GM12891 (cell line): ENCODE results near the gene ANLN. TPM values are rescaled to one million over a fixed set of nuclear protein-coding genes. Genes with fewer than 3 reads are reported as not detected.

Experiments used
- DNase-seq: peaks from one replicate; pipeline ENCODE4 v3.0.0; 2011; ENCODE audit warnings: low spot score; ENCODE audit not compliant: insufficient read length
- FAIRE-seq: peaks from 2 replicates; lab custom pipeline; 2011; peaks lifted over from hg19 to GRCh38; lab: Jason Lieb, UNC
- PAX5 ChIP-seq: IDR thresholded peaks from 2 replicates; pipeline ENCODE4 v1.6.1; 2011; ENCODE audit warnings: low read length, moderate library complexity, mild to moderate bottlenecking; ENCODE audit not compliant: insufficient read depth, severe bottlenecking
- POLR2A ChIP-seq: IDR thresholded peaks from 2 replicates; pipeline ENCODE4 v1.6.1; 2011; ENCODE audit warnings: low read depth, low read length, control low read depth
- POLR2AphosphoS5 ChIP-seq: IDR thresholded peaks from 2 replicates; pipeline ENCODE4 v1.6.1; 2011; ENCODE audit warnings: low read depth, low read length, control low read depth
- POU2F2 ChIP-seq: IDR thresholded peaks from 2 replicates; pipeline ENCODE4 v1.6.1; 2011; ENCODE audit warnings: low read depth, mild to moderate bottlenecking, control low read depth, low read length, moderate library complexity
- SPI1 ChIP-seq: IDR thresholded peaks from 2 replicates; pipeline ENCODE4 v1.6.1; 2011; ENCODE audit warnings: low read depth, low read length, control low read depth
- TAF1 ChIP-seq: IDR thresholded peaks from 2 replicates; pipeline ENCODE4 v1.6.1; 2011; ENCODE audit warnings: low read depth, low read length, control low read depth
- polyA plus RNA-seq: library from polyadenylated mRNA; unstranded; fragments of >200 nt; gene quantifications from one replicate; pipeline ENCODE4 v1.2.1, GENCODE V29; 2012; ENCODE audit warnings: low read depth, missing spikeins, inconsistent platforms; ENCODE audit not compliant: missing spikeins

The ANLN gene, protein sequence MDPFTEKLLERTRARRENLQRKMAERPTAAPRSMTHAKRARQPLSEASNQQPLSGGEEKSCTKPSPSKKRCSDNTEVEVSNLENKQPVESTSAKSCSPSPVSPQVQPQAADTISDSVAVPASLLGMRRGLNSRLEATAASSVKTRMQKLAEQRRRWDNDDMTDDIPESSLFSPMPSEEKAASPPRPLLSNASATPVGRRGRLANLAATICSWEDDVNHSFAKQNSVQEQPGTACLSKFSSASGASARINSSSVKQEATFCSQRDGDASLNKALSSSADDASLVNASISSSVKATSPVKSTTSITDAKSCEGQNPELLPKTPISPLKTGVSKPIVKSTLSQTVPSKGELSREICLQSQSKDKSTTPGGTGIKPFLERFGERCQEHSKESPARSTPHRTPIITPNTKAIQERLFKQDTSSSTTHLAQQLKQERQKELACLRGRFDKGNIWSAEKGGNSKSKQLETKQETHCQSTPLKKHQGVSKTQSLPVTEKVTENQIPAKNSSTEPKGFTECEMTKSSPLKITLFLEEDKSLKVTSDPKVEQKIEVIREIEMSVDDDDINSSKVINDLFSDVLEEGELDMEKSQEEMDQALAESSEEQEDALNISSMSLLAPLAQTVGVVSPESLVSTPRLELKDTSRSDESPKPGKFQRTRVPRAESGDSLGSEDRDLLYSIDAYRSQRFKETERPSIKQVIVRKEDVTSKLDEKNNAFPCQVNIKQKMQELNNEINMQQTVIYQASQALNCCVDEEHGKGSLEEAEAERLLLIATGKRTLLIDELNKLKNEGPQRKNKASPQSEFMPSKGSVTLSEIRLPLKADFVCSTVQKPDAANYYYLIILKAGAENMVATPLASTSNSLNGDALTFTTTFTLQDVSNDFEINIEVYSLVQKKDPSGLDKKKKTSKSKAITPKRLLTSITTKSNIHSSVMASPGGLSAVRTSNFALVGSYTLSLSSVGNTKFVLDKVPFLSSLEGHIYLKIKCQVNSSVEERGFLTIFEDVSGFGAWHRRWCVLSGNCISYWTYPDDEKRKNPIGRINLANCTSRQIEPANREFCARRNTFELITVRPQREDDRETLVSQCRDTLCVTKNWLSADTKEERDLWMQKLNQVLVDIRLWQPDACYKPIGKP
- polyA plus RNA-seq, result 5.2 TPM

DNA sequence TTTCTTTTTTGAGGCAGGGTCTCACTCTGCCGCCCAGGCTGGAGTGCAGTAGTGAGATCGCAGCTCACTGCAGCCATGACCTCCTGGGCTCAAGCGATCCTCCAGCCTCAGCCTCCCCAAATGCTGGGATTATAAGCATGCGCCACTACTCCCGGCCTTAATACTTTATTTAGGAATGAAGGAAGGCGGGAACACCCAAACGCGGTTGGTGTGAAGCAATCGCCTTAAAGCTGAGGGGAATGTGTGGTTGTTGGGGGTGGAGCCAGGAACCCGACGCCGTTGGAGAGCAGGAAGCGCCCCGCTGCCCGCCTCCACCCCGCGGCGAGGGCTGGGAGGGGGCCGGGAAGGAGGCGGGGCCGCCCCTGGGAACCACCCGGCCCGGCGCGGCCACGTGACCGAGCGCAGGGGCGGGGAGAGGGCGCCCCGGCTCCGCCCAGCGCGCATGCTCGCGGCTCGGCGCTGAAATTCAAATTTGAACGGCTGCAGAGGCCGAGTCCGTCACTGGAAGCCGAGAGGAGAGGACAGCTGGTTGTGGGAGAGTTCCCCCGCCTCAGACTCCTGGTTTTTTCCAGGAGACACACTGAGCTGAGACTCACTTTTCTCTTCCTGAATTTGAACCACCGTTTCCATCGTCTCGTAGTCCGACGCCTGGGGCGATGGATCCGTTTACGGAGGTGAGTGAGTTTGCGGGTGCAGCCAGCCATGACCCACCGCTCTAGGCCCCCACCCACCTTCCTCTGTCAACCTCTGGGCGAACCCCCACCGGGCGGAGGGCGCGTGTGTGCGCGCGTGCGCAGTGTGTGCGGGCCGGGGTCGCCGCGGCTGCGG lies at the start of gene ANLN:
TSS of gene ANLN (plus strand) at position 492 of the 828 bp plus-strand sequence. CDS start at position 657, 165 bp downstream.
- DNase-seq (peak; percentile 87), FAIRE-seq (peak; percentile 93)
- TF ChIP-seq POLR2AphosphoS5, result peak; percentile 74; the same call in 1 of the 2 replicates
- peak; percentile 65; the same call in 1 of the 2 replicates for TF ChIP-seq POLR2A
- TF ChIP-seq TAF1, result peak; percentile 43; the same call in 1 of the 2 replicates
- no peak for TF ChIP-seq SPI1
- peak; percentile 62; the same call in 1 of the 2 replicates for TF ChIP-seq POU2F2
- peak; percentile 91 for TF ChIP-seq PAX5

DNA sequence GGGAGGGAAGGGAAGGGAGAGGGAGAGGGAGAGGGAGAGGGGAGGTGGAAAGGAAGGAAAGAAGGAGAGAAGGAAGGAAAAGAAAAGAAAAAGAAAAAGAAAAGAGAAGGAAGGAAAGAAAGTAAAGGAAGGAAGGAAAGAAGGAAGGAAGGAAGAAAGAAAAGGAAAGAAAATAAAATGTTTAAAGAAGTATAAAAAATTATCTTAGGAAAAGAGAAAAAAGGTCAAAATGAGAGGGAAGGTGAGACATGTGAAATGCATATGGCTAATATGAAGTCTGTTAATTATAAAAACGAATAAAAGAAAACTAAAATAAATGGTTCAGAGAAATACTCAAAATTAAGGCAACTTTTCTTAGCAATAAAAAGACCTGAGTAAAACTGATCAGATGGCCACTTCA lies 46.1 kb upstream of the ANLN start:
- DNase-seq (no peak), FAIRE-seq (no peak)
- TF ChIP-seq SPI1, result no peak
- TF ChIP-seq POLR2AphosphoS5, result no peak
- no peak for TF ChIP-seq POU2F2
- TF ChIP-seq POLR2A, result no peak
- no peak for TF ChIP-seq PAX5
- no peak for TF ChIP-seq TAF1

DNA sequence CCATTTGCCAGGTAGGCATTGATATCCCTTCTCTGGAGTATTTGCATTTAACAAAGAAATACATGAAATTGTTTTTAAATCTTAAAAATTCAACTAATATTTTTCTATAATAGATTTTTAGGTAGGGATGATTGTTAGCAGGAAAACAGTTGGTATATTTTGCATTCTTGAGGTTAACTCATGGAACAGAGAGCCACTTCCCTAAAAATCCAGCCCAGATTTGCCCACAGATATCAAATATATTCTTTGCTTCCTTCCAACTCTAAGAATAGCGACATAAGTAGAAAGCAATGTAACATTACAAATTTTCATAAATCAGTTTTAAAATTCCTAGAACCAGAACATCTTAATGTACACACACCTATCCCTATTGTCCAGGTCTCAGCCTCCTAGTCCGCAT lies 45.0 kb upstream of the ANLN start:
- TF ChIP-seq PAX5, result no peak
- no peak for TF ChIP-seq POLR2A
- TF ChIP-seq POLR2AphosphoS5, result no peak
- TF ChIP-seq SPI1, result no peak
- no peak for TF ChIP-seq POU2F2
- no peak for TF ChIP-seq TAF1
- no peak for FAIRE-seq
- no peak for DNase-seq

GRCh38 chr7:36346260-36346831 lies 43.3 kb upstream of the ANLN start:
- no peak for FAIRE-seq
- TF ChIP-seq POLR2AphosphoS5, result no peak
- TF ChIP-seq PAX5, result no peak
- no peak for TF ChIP-seq POU2F2
- TF ChIP-seq SPI1, result no peak
- TF ChIP-seq TAF1, result no peak
- TF ChIP-seq POLR2A, result no peak
- DNase-seq, result no peak

GRCh38 chr7:36348256-36348655 lies 41.4 kb upstream of the ANLN start:
- FAIRE-seq, result no peak
- no peak for DNase-seq
- TF ChIP-seq POU2F2 (no peak), POLR2AphosphoS5 (no peak), TAF1 (no peak), PAX5 (no peak)

DNA sequence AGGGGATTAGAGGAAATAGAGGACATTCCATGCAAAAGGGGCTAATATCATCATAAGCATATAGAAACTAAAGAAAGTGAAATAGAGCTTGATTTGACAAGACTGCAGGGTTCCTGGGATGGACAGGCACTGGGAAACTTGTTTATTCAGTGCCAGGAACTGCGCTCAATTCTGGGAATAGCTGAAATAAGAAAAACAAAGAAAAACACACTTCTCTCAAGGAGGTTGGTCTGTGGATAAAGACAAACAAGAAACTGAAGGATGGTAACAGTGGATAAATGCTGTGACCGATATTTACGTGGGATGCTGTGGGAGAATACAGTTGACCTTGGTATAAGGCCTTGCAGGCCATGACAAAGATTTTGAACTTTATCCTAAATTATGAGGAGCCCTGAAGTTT lies 40.9 kb upstream of the ANLN start:
- DNase-seq (no peak), FAIRE-seq (no peak)
- TF ChIP-seq POLR2AphosphoS5 (no peak), TAF1 (no peak), PAX5 (no peak), POU2F2 (no peak), SPI1 (no peak), POLR2A (no peak)

- no peak for DNase-seq
- no peak for FAIRE-seq
- TF ChIP-seq SPI1, result no peak
- TF ChIP-seq POU2F2, result no peak
- no peak for TF ChIP-seq POLR2AphosphoS5
- no peak for TF ChIP-seq TAF1
- TF ChIP-seq POLR2A, result no peak
- no peak for TF ChIP-seq PAX5
Measured at GRCh38 chr7:36349626-36350025, 40.0 kb upstream of the ANLN start.
